ENCODE data around the gene LCE2A. TPM values are rescaled to one million over a fixed set of nuclear protein-coding genes. Genes with fewer than 3 reads are reported as not detected.

The LCE2A gene, protein sequence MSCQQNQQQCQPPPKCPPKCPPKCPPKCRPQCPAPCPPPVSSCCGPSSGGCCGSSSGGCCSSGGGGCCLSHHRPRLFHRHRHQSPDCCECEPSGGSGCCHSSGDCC
- total RNA-seq = not detected in 2 replicates

GRCh38 chr1:152697701-152698600, at the start of gene LCE2A:
Gene LCE2A, plus strand, starts transcription at chr1:152698345. Its CDS starts 557 bp downstream, at chr1:152698902.

DNA sequence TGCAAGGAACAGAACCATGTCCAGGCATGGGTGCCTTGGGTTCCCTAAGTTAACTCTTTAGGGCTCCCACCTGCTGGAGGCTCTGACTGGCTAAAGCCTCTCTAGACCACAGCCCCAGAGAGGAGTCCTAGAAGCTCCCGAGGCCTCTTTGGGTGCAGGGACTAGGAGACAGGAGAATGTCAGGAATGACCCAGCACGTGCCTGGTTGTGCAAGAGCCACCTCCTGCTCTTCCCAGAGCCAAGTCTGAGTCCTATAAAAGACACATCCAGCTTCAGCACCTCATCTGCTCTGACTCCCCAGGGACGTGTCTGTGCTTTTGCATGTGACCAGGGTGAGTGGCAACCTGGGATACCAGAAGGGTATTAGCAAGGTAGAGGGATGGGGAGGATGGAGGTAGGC, 35.0 kb upstream of the LCE2A start, which contains the start of gene LCE2D:
Gene LCE2D, plus strand, starts transcription at position 283 of the 400 bp plus-strand sequence. CDS start 726 bp downstream, outside the sequence.

GRCh38 chr1:152674983-152675382, 23.2 kb upstream of the LCE2A start, which contains the start of gene LCE2C:
Gene LCE2C, plus strand, starts transcription at chr1:152675279. Its CDS starts 737 bp downstream, at chr1:152676016.

GRCh38 chr1:152685823-152686222, 12.3 kb upstream of the LCE2A start, which contains the start of gene LCE2B:
Gene LCE2B, plus strand, starts transcription at chr1:152686123. Its CDS starts 721 bp downstream, at chr1:152686844.

DNA sequence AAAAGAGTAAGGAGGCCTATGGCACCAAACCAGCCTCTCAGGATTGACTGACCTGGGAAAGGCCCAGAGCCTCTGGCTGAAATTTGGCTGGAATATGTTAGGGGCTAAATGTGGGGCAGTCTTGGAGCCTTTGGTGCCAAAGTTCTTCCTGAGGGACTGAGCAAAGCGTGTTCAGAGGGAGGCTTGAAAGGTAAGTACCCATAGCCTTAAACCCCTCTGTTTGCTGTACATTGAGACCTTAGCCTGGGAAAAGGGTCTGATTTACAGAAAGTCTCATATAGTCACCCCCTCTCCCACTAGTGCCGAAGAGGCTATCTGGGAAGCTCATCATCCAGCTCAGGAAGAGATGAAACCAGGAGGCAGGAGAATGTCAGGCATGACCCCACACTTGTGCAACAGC, 9.7 kb downstream of the LCE2A start, which contains the start of gene LCE4A:
Gene LCE4A, plus strand, starts transcription at position 301 of the 400 bp plus-strand sequence. CDS start 916 bp downstream, outside the sequence.

Other genes with a start within 250 kb of the LCE2A start
- gene LCE5A, start 187.5 kb upstream of the LCE2A start, total RNA-seq = not detected in 2 replicates
- not detected in 2 replicates for gene CRCT1, start 183.9 kb upstream of the LCE2A start, total RNA-seq
- not detected in 2 replicates for gene LCE3E, start 131.6 kb upstream of the LCE2A start, total RNA-seq
- not detected in 2 replicates for gene LCE3D, start 117.8 kb upstream of the LCE2A start, total RNA-seq
- not detected in 2 replicates for gene LCE3C, start 98.1 kb upstream of the LCE2A start, total RNA-seq
- not detected in 2 replicates for gene LCE3B, start 84.5 kb upstream of the LCE2A start, total RNA-seq
- not detected in 2 replicates for gene LCE3A, start 75.2 kb upstream of the LCE2A start, total RNA-seq
- gene LCE2D, start 35.0 kb upstream of the LCE2A start, total RNA-seq = not detected in 2 replicates
- gene LCE2C, start 23.1 kb upstream of the LCE2A start, total RNA-seq = not detected in 2 replicates
- not detected in 2 replicates for gene LCE2B, start 12.2 kb upstream of the LCE2A start, total RNA-seq
- not detected in 2 replicates for gene LCE4A, start 9.8 kb downstream of the LCE2A start, total RNA-seq
- gene KPRP, start 59.7 kb downstream of the LCE2A start, total RNA-seq = not detected in 2 replicates
- not detected in 2 replicates for gene LCE1F, start 76.8 kb downstream of the LCE2A start, total RNA-seq
- not detected in 2 replicates for gene LCE1E, start 87.9 kb downstream of the LCE2A start, total RNA-seq
- gene LCE1D, start 98.4 kb downstream of the LCE2A start, total RNA-seq = not detected in 2 replicates
- gene LCE1C, start 108.3 kb downstream of the LCE2A start, total RNA-seq = not detected in 2 replicates
- gene LCE1B, start 113.6 kb downstream of the LCE2A start, total RNA-seq = not detected in 2 replicates
- gene LCE1A, start 129.1 kb downstream of the LCE2A start, total RNA-seq = not detected in 2 replicates
- not detected in 2 replicates for gene LCE6A, start 144.5 kb downstream of the LCE2A start, total RNA-seq
- not detected in 2 replicates for gene LCE7A, start 161.7 kb downstream of the LCE2A start, total RNA-seq
- gene SMCP, start 180.0 kb downstream of the LCE2A start, total RNA-seq = not detected in 2 replicates
- not detected in 2 replicates for gene IVL, start 210.2 kb downstream of the LCE2A start, total RNA-seq
- gene SPRR5, start 248.9 kb downstream of the LCE2A start, total RNA-seq = not detected in 2 replicates

Measured in vein endothelial cell (primary cell).